Measurements from ENCODE around the gene SUPT6H. TPM values are rescaled to one million over a fixed set of nuclear protein-coding genes. Genes with fewer than 3 reads are reported as not detected.
"Not testable (repeated sequence)": the region's sequence is repeated elsewhere in the genome, so short reads cannot be mapped to it uniquely, and the experiment has no call there.

Gene SUPT6H
- total and polyA plus RNA-seq, 9 of the 15 experiments (the other 6 are each of a cell fraction or from before 2014, with no cell fraction given) = 1.7 to 77.7 (median 49.2) TPM

- peaks cover 64% of the 10 kb centered on the region for H3K79me2 ChIP-seq (ENCODE audit: control insufficient read depth, insufficient read depth, low read length)
- BruUV-seq (replicated peaks); H3K4me2 ChIP-seq (ENCODE audit: insufficient read depth, low read length); ATAC-seq; FAIRE-seq; in situ Hi-C loops (cut with MboI); H3K9me1 ChIP-seq (ENCODE audit: control insufficient read depth, insufficient read depth, low read length); H3K4me3 ChIP-seq; H3K9me3 ChIP-seq (replicated peaks; ENCODE audit: control insufficient read depth, insufficient read depth, low read depth, low read length); H3K27me3 ChIP-seq (ENCODE audit: control insufficient read depth in 2 of 2, insufficient read depth in 2 of 2, low read length in 2 of 2); POLR2A ChIA-PET; H4K20me1 ChIP-seq (replicated peaks; ENCODE audit: control insufficient read depth, insufficient read depth, low read length); intact Hi-C loops (cut with micrococcal nuclease); CTCF ChIA-PET (ENCODE audit: low intra/inter-chr PET ratio); DNase-seq (ENCODE audit: extremely low read depth in 1 of 4, low spot score in 3 of 4); H2AFZ ChIP-seq (ENCODE audit: low read depth, low read length); H3K9ac ChIP-seq (ENCODE audit: insufficient read depth in 1 of 2, low read depth in 2 of 2, low read length in 2 of 2); H3K27ac ChIP-seq (ENCODE audit: extremely low read depth, low read depth, low read length): not testable (repeated sequence)
- peak; percentile 37; the same call in 1 of the 2 replicates for TF ChIP-seq RBFOX2 (IDR thresholded peaks at IDR 0.05; ENCODE audit: low read depth, low read length)
- peaks cover 50% of the 10 kb centered on the region; the same call in 2 of the 3 replicates for H3K36me3 ChIP-seq (ENCODE audit: control insufficient read depth, insufficient read depth, low read length)
- WGBS (ENCODE audit: insufficient coverage, low coverage, missing lambda C conversion rate) = 96% methylated on average over 20 of the region's 23 CpGs
- peaks cover 6 to 10% of the 10 kb centered on the region in 2 experiments; a peak in 3 of 5 replicates for H3K4me1 ChIP-seq (replicated peaks in 1 of 2; ENCODE audit: control insufficient read depth in 2 of 2, insufficient read depth in 2 of 2, low read length in 2 of 2)
These were observed 2.5 kb upstream of the SUPT6H start for GRCh38 chr17:28659497-28659881.

GRCh38 chr17:28662527-28662829 is 473 bp downstream of the SUPT6H start:
- CTCF ChIA-PET (ENCODE audit: low intra/inter-chr PET ratio) = interaction anchor here (1.3 kb wide), 1 partner anchor 16 kb away, joined by 5 read pairs; no protein-coding TSS in a partner anchor
- TF ChIP-seq MBD2 (IDR thresholded peaks at IDR 0.05; ENCODE audit: borderline replicate concordance, low read depth) (no peak), ILK (tag; IDR thresholded peaks at IDR 0.05; ENCODE audit: borderline replicate concordance, low read depth) (no peak), LARP7 (IDR thresholded peaks at IDR 0.05) (no peak), HOXB6 (CRISPR knock-in tag; IDR thresholded peaks at IDR 0.05; ENCODE audit: borderline replicate concordance) (no peak), CLOCK (CRISPR knock-in tag; IDR thresholded peaks at IDR 0.05; ENCODE audit: borderline replicate concordance) (no peak), SMAD4 (CRISPR knock-in tag; conservative IDR thresholded peaks at IDR 0.05) (no peak), LCOR (CRISPR knock-in tag; IDR thresholded peaks at IDR 0.05) (no peak; the same call in 1 of the 2 replicates)

More at GRCh38 chr17:28662527-28662829, 473 bp downstream of the SUPT6H start:
- Histone ChIP-seq H3K79me2 (ENCODE audit: control insufficient read depth, insufficient read depth, low read length) (peaks cover 80% of the 10 kb centered on the region), H3K4me2 (ENCODE audit: insufficient read depth, low read length) (peak overlapping the region; percentile 97), H3K4me1 (replicated peaks in 1 of 2; ENCODE audit: control insufficient read depth in 2 of 2, insufficient read depth in 2 of 2, low read length in 2 of 2) (peaks cover 6 to 10% of the 10 kb centered on the region in 2 experiments; a peak in 3 of 5 replicates), H3K27me3 (ENCODE audit: control insufficient read depth in 2 of 2, insufficient read depth in 2 of 2, low read length in 2 of 2) (no peaks in the 10 kb centered on the region), H4K20me1 (replicated peaks; ENCODE audit: control insufficient read depth, insufficient read depth, low read length) (peaks cover 5% of the 10 kb centered on the region; the same call in 1 of the 2 replicates), H3K27ac (ENCODE audit: extremely low read depth, low read depth, low read length) (peak overlapping the region; percentile 98), H2AFZ (ENCODE audit: low read depth, low read length) (peak overlapping the region; percentile 99), H3K9ac (ENCODE audit: insufficient read depth in 1 of 2, low read depth in 2 of 2, low read length in 2 of 2) (peak overlapping the region; percentile 96), H3K4me3 (peak overlapping the region; percentile 61), H3K36me3 (ENCODE audit: control insufficient read depth, insufficient read depth, low read length) (peaks cover 57% of the 10 kb centered on the region), H3K9me1 (ENCODE audit: control insufficient read depth, insufficient read depth, low read length) (peaks cover 4% of the 10 kb centered on the region), H3K9me3 (replicated peaks; ENCODE audit: control insufficient read depth, insufficient read depth, low read depth, low read length) (no peaks in the 10 kb centered on the region)
- intact Hi-C loops (cut with micrococcal nuclease) = no loop called here
- ATAC-seq (peak; percentile 19), FAIRE-seq (no peak), DNase-seq (ENCODE audit: extremely low read depth in 1 of 4, low spot score in 3 of 4) (no peak)
- TSS peak; percentile 59 for BruUV-seq (replicated peaks)
- in situ Hi-C loops (cut with MboI) = no loop called here
- POLR2A ChIA-PET = interaction anchor here (0.8 to 3.9 kb wide), 19 partner anchors 9 to 272 kb away, joined by 3 to 54 read pairs (median 7); partner anchors contain the start of genes BLTP2 and RPL23A
- 2% methylated on average over 9 of the region's 10 CpGs for WGBS (ENCODE audit: insufficient coverage, low coverage, missing lambda C conversion rate)

Measured in K562 (cell line).